HepG2 (cell line): Measurements from ENCODE around the gene KNG1. TPM values are rescaled to one million over a fixed set of nuclear protein-coding genes. Genes with fewer than 3 reads are reported as not detected.
A peak's percentile ranks its signal among the peaks of the same experiment; 100 is the strongest.

Source experiments
- CBX2 ChIP-seq, 2 experiments: fragments of 200-600 bp in 1 of 2; sonication (generic); formaldehyde crosslinking in 1 of 2; IDR thresholded peaks; 2 replicates each; pipeline versions ENCODE4 v1.7.0 to v1.8.1; 2018 to 2022; ENCODE audit warnings: low read depth in 2 of 2, low read length in 1 of 2, mild to moderate bottlenecking in 1 of 2, missing genetic modification reagents in 1 of 2
- GATAD1 ChIP-seq: IDR thresholded peaks from 2 replicates; pipeline ENCODE4 v1.6.1; 2016; ENCODE audit warnings: missing genetic modification reagents, missing compliant biosample characterization
- GMEB1 ChIP-seq: sonication (generic); formaldehyde crosslinking; IDR thresholded peaks from 2 replicates; pipeline ENCODE4 v1.5.1; 2020; ENCODE audit warnings: missing genetic modification reagents, mild to moderate bottlenecking, borderline replicate concordance
- GMEB2 ChIP-seq: IDR thresholded peaks from 2 replicates; pipeline ENCODE4 v1.6.1; 2016; ENCODE audit warnings: missing biosample characterization, missing genetic modification reagents, low read depth
- HIVEP1 ChIP-seq: sonication (generic); formaldehyde crosslinking; IDR thresholded peaks from 2 replicates; pipeline ENCODE4 v1.4.0; 2020; ENCODE audit warnings: mild to moderate bottlenecking, missing genetic modification reagents
- HMGA1 ChIP-seq: sonication (generic); formaldehyde crosslinking; conservative IDR thresholded peaks from 2 replicates; pipeline ENCODE4 v1.4.0; 2020; ENCODE audit warnings: missing genetic modification reagents
- MNT ChIP-seq: fragments of 450-650 bp; IDR thresholded peaks from 2 replicates; pipeline ENCODE4 v1.6.1; 2016
- NR3C1 ChIP-seq: sonication (generic); formaldehyde crosslinking; IDR thresholded peaks from 2 replicates; pipeline ENCODE4 v1.4.0; 2020; ENCODE audit warnings: missing genetic modification reagents
- PATZ1 ChIP-seq: sonication (generic); formaldehyde crosslinking; IDR thresholded peaks from 2 replicates; pipeline ENCODE4 v1.4.0; 2020; ENCODE audit warnings: missing genetic modification reagents
- RFXANK ChIP-seq: IDR thresholded peaks from 2 replicates; pipeline ENCODE4 v1.6.1; 2016
- TFDP1 ChIP-seq: IDR thresholded peaks from 2 replicates; pipeline ENCODE4 v1.6.1; 2016; ENCODE audit warnings: missing compliant biosample characterization, missing genetic modification reagents, borderline replicate concordance
- THRA ChIP-seq: sonication (generic); formaldehyde crosslinking; IDR thresholded peaks from 2 replicates; pipeline ENCODE4 v1.4.0; 2020; ENCODE audit warnings: missing genetic modification reagents, borderline replicate concordance
- ZBTB46 ChIP-seq: sonication (generic); formaldehyde crosslinking; IDR thresholded peaks from 2 replicates; pipeline ENCODE4 v1.4.0; 2020; ENCODE audit warnings: mild to moderate bottlenecking, missing genetic modification reagents, borderline replicate concordance
- ZNF101 ChIP-seq: sonication (generic); formaldehyde crosslinking; IDR thresholded peaks from 2 replicates; pipeline ENCODE4 v1.4.0; 2020; ENCODE audit warnings: mild to moderate bottlenecking, low read depth, missing genetic modification reagents, borderline replicate concordance
- ZNF580 ChIP-seq: IDR thresholded peaks from 2 replicates; pipeline ENCODE4 v1.6.1; 2016; ENCODE audit warnings: low read depth, borderline replicate concordance
- ZNF644 ChIP-seq: IDR thresholded peaks from 2 replicates; pipeline ENCODE4 v1.6.1; 2016; ENCODE audit warnings: low read depth
- polyA plus RNA-seq, 8 experiments: library from polyadenylated mRNA; depleted of rRNA in 3 of 8; stranded (reverse) in 7 of 8; unstranded in 1 of 8; fragments of >200 nt; fragmentation: Illumina TruSeq in 4 of 8; extraction: Trizol in 4 of 8; gene quantifications; 2 replicates each; pipeline versions ENCODE4 v1.2.1 to v1.2.3, GENCODE V29; 2011 to 2016; ENCODE audit warnings: low read depth in 4 of 8, missing spikeins in 1 of 8, mixed read lengths in 1 of 8; ENCODE audit not compliant: insufficient read depth in 1 of 8
- total RNA-seq, 5 experiments: library from RNA; depleted of rRNA; stranded (reverse); fragments of >200 nt; fragmentation: Illumina TruSeq; extraction: Trizol; gene quantifications; 2 replicates each; pipeline ENCODE4 v1.2.3, GENCODE V29; 2016; ENCODE audit warnings: low read depth in 1 of 5

The KNG1 gene
- total and polyA plus RNA-seq, 2 of the 13 experiments (the other 11 are each of a cell fraction or from before 2014, with no cell fraction given) = 6.5 to 7.0 TPM

GRCh38 chr3:186783058-186783730, 66.0 kb downstream of the KNG1 start, which contains the start of gene EIF4A2 (continued):
- no peak for TF ChIP-seq HMGA1 (CRISPR knock-in tag)
- TF ChIP-seq THRA (CRISPR knock-in tag) = no peak; the same call in 1 of the 2 replicates
- peak; percentile 81 for TF ChIP-seq ZNF580 (CRISPR knock-in tag)
- no peak for TF ChIP-seq CBX2 (IDR thresholded peaks at IDR 0.05; ENCODE audit: low read depth, low read length)
- TF ChIP-seq CBX2 (CRISPR knock-in tag; IDR thresholded peaks at IDR 0.05; ENCODE audit: low read depth) = no peak
- TF ChIP-seq NR3C1 (CRISPR knock-in tag) = no peak
- TF ChIP-seq GATAD1 (CRISPR knock-in tag) = peak; percentile 60; the same call in 1 of the 2 replicates
- no peak for TF ChIP-seq MNT
- 0 out of 2 replicates have a peak, but pooled peaks have one; percentile 22 for TF ChIP-seq GMEB2 (CRISPR knock-in tag)
- TF ChIP-seq GMEB1 (CRISPR knock-in tag) = peak; percentile 83
- no peak; the same call in 1 of the 2 replicates for TF ChIP-seq RFXANK (CRISPR knock-in tag)
- TF ChIP-seq PATZ1 (CRISPR knock-in tag) = peak; percentile 74
- TF ChIP-seq ZNF644 (CRISPR knock-in tag) = no peak
- peak; percentile 74 for TF ChIP-seq HIVEP1 (CRISPR knock-in tag)
- TF ChIP-seq ZBTB46 (CRISPR knock-in tag) = no peak
- peak; percentile 68; the same call in 1 of the 2 replicates for TF ChIP-seq TFDP1
- TF ChIP-seq ZNF101 (CRISPR knock-in tag) = peak; percentile 29; the same call in 1 of the 2 replicates
